Breast epithelium (tissue), 3 donors: ENCODE measurements around the gene SLC39A11.

ENCODE experiments used
- CTCF ChIP-seq, 3 donors: fragments of 450-650 bp; IDR thresholded peaks; one replicate each; pipeline ENCODE4 v1.5.1; 2016 to 2017; ENCODE audit warnings: antibody characterized with exemption in 3 of 3, mild to moderate bottlenecking in 3 of 3, moderate library complexity in 3 of 3
- POLR2A ChIP-seq: fragments of 450-650 bp; IDR thresholded peaks from one replicate; pipeline ENCODE4 v1.6.1; 2016; ENCODE audit warnings: antibody characterized with exemption, mild to moderate bottlenecking, moderate library complexity
- POLR2AphosphoS5 ChIP-seq, 3 donors: sonication (generic); formaldehyde crosslinking; IDR thresholded peaks; one replicate each; pipeline ENCODE4 v1.6.1; 2017; ENCODE audit warnings: antibody characterized with exemption in 3 of 3

GRCh38 chr17:72922219-72922618 lies 170.3 kb downstream of the SLC39A11 start:
- TF ChIP-seq CTCF (IDR thresholded peaks at IDR 0.05) = no peak
- no peak for TF ChIP-seq POLR2AphosphoS5 (IDR thresholded peaks at IDR 0.05)
- no peak for TF ChIP-seq POLR2A
